ENCODE data around the gene PDE4D. TPM values are rescaled to one million over a fixed set of nuclear protein-coding genes. Genes with fewer than 3 reads are reported as not detected.

PDE4D gene
- total RNA-seq, 1 experiment from 2014 or later: 2.1 TPM

- no peak overlapping the region for H3K4me2 ChIP-seq (ENCODE audit: insufficient read depth, insufficient read length, low read length)
- H4K5ac ChIP-seq (ENCODE audit: insufficient read length, low read depth, low read length): no peak overlapping the region
- Mint-ChIP-seq H3K27me3 (ENCODE audit: low read depth) (no peaks in the 10 kb centered on the region), H3K36me3 (ENCODE audit: insufficient read depth in 1 of 3, low read depth in 3 of 3) (no peaks in the 10 kb centered on the region), H3K4me1 (peaks cover 8 to 12% of the 10 kb centered on the region in 2 experiments), H3K4me3 (no peak overlapping the region), H3K27ac (no peak overlapping the region; a peak in 2 of 7 replicates), H3K9me3 (no peaks in the 10 kb centered on the region)
- peaks cover 4% of the 10 kb centered on the region; the same call in 1 of the 2 replicates for H3K4me1 ChIP-seq (ENCODE audit: insufficient read depth, low read length)
- no peak overlapping the region for H3K27ac ChIP-seq (ENCODE audit: insufficient read length, low read depth, low read length)
- TF ChIP-seq, protein P1, sequence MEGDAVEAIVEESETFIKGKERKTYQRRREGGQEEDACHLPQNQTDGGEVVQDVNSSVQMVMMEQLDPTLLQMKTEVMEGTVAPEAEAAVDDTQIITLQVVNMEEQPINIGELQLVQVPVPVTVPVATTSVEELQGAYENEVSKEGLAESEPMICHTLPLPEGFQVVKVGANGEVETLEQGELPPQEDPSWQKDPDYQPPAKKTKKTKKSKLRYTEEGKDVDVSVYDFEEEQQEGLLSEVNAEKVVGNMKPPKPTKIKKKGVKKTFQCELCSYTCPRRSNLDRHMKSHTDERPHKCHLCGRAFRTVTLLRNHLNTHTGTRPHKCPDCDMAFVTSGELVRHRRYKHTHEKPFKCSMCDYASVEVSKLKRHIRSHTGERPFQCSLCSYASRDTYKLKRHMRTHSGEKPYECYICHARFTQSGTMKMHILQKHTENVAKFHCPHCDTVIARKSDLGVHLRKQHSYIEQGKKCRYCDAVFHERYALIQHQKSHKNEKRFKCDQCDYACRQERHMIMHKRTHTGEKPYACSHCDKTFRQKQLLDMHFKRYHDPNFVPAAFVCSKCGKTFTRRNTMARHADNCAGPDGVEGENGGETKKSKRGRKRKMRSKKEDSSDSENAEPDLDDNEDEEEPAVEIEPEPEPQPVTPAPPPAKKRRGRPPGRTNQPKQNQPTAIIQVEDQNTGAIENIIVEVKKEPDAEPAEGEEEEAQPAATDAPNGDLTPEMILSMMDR (conservative IDR thresholded peaks at IDR 0.05): no peak
- H2BK120ac ChIP-seq (ENCODE audit: low read depth, low read length, poor library complexity, severe bottlenecking): no peak overlapping the region
- H4K91ac ChIP-seq (ENCODE audit: insufficient read length, low read depth, low read length): no peak overlapping the region
- no peak overlapping the region for H3K18ac ChIP-seq (ENCODE audit: insufficient read length, low read depth, low read length)
- no peak overlapping the region for H2AFZ ChIP-seq (ENCODE audit: low read length)
- H3K79me1 ChIP-seq (ENCODE audit: insufficient read depth, low read depth, low read length, poor library complexity, severe bottlenecking): no peaks in the 10 kb centered on the region
- no CpG with 5 or more reads among the region's 3 CpGs for WGBS (ENCODE audit: extremely low coverage, insufficient read length, low lambda C conversion rate)
- no peak for DNase-seq
- no peaks in the 10 kb centered on the region for H3K23me2 ChIP-seq (ENCODE audit: insufficient read length, low read depth, low read length, poor library complexity, severe bottlenecking)
- no peaks in the 10 kb centered on the region for H3K27me3 ChIP-seq (ENCODE audit: insufficient read depth, low read length)
- H3K23ac ChIP-seq (ENCODE audit: insufficient read length, low read depth, low read length): no peak overlapping the region
- no peak overlapping the region for H3T11ph ChIP-seq (ENCODE audit: low read length)
- H3K79me2 ChIP-seq (ENCODE audit: insufficient read depth, low read length): no peaks in the 10 kb centered on the region
- H4K8ac ChIP-seq (replicated peaks; ENCODE audit: insufficient read length, low read depth, low read length): no peak overlapping the region
- no peaks in the 10 kb centered on the region for H4K20me1 ChIP-seq (ENCODE audit: control insufficient read depth, insufficient read depth, insufficient read length)
- H3K14ac ChIP-seq (ENCODE audit: insufficient read depth, low read length): no peak overlapping the region
- H3K56ac ChIP-seq (ENCODE audit: insufficient read length, low read depth, low read length): no peak overlapping the region
- no peak overlapping the region for H2BK15ac ChIP-seq (ENCODE audit: low read depth, low read length)
- no peak overlapping the region for H3K4ac ChIP-seq (ENCODE audit: low read depth, low read length)
- H2AK5ac ChIP-seq (ENCODE audit: insufficient read length, low read length): no peak overlapping the region
- H3K9me3 ChIP-seq (ENCODE audit: control insufficient read depth, low read depth, low read length): no peaks in the 10 kb centered on the region
- no peak overlapping the region for H2BK5ac ChIP-seq (ENCODE audit: insufficient read length, low read length)
- H2BK20ac ChIP-seq (ENCODE audit: low read depth, low read length, poor library complexity, severe bottlenecking): no peak overlapping the region
- no peak overlapping the region for H2BK12ac ChIP-seq (ENCODE audit: insufficient read length, low read depth, low read length)
- no peak overlapping the region for H3K9ac ChIP-seq (ENCODE audit: extremely low read depth, insufficient read length, low read length)
Measured at GRCh38 chr5:59547731-59548130, 345.8 kb downstream of the PDE4D start.
